GM23338 (cell line): ENCODE measurements around the gene HAUS8. TPM values are rescaled to one million over a fixed set of nuclear protein-coding genes. Genes with fewer than 3 reads are reported as not detected.

ENCODE experiments used
- ATAC-seq: fragments of 200-7000 bp; cut with Tn5 transposase; 3 replicates; pipeline ENCODE4 v1.9.1; 2020
- DNase-seq: peaks from one replicate; pipeline ENCODE4 v3.0.0-alpha.2; 2015; ENCODE audit warnings: low spot score
- H2AFZ ChIP-seq: fragments of 200-600 bp; sonication (generic); 2 replicates; pipeline ENCODE4 v1.8.0; 2016; ENCODE audit warnings: antibody characterized with exemption, mild to moderate bottlenecking, moderate library complexity
- H3F3A ChIP-seq: fragments of 200-600 bp; sonication (generic); replicated peaks from 2 replicates; pipeline ENCODE4 v1.8.0; 2017; ENCODE audit warnings: antibody characterized with exemption, mixed run types, low read depth
- H3K27ac ChIP-seq: fragments of 200-600 bp; sonication (generic); 2 replicates; pipeline ENCODE4 v1.6.1; 2016; ENCODE audit warnings: low read depth
- H3K27me3 ChIP-seq: fragments of 200-600 bp; sonication (generic); 2 replicates; pipeline ENCODE4 v1.8.0; 2016; ENCODE audit warnings: mild to moderate bottlenecking, mixed run types, moderate library complexity; ENCODE audit not compliant: insufficient read depth
- H3K36me3 ChIP-seq: fragments of 200-600 bp; sonication (generic); 2 replicates; pipeline ENCODE4 v1.8.0; 2016; ENCODE audit warnings: mild to moderate bottlenecking; ENCODE audit not compliant: insufficient read depth
- H3K4me1 ChIP-seq: fragments of 200-600 bp; sonication (generic); 2 replicates; pipeline ENCODE4 v1.8.0; 2016; ENCODE audit warnings: mild to moderate bottlenecking, moderate library complexity; ENCODE audit not compliant: insufficient read depth
- H3K4me2 ChIP-seq: fragments of 200-600 bp; sonication (generic); 2 replicates; pipeline ENCODE4 v1.7.1; 2017; ENCODE audit warnings: mixed run types
- H3K4me3 ChIP-seq: fragments of 200-600 bp; sonication (generic); 2 replicates; pipeline ENCODE4 v1.6.1; 2016; ENCODE audit warnings: mixed run types
- H3K79me2 ChIP-seq: fragments of 200-600 bp; sonication (generic); replicated peaks from 2 replicates; pipeline ENCODE4 v1.8.0; 2017; ENCODE audit warnings: mild to moderate bottlenecking; ENCODE audit not compliant: insufficient read depth
- H3K9me2 ChIP-seq: fragments of 200-600 bp; sonication (generic); 2 replicates; pipeline ENCODE4 v1.8.0; 2017; ENCODE audit not compliant: insufficient read depth
- H4K20me1 ChIP-seq: fragments of 200-600 bp; sonication (generic); replicated peaks from 2 replicates; pipeline ENCODE4 v1.8.0; 2017; ENCODE audit warnings: mild to moderate bottlenecking; ENCODE audit not compliant: insufficient read depth
- H3K27ac Mint-ChIP-seq: 2 replicates; pipeline ENCODE4 v1.8.0; 2020; ENCODE audit warnings: inconsistent platforms, mild to moderate bottlenecking, moderate library complexity, mixed read lengths
- H3K27me3 Mint-ChIP-seq: 3 replicates; pipeline ENCODE4 v1.8.0; 2022; ENCODE audit warnings: low read depth, mild to moderate bottlenecking, moderate library complexity, mixed read lengths, inconsistent platforms; ENCODE audit not compliant: insufficient read depth, poor library complexity
- H3K36me3 Mint-ChIP-seq: 3 replicates; pipeline ENCODE4 v1.8.0; 2021; ENCODE audit warnings: low read depth, mild to moderate bottlenecking, inconsistent platforms, moderate library complexity, mixed read lengths
- H3K4me1 Mint-ChIP-seq: 3 replicates; pipeline ENCODE4 v1.8.0; 2020; ENCODE audit warnings: mild to moderate bottlenecking, inconsistent platforms, mixed read lengths
- H3K4me3 Mint-ChIP-seq: 3 replicates; pipeline ENCODE4 v1.8.0; 2021; ENCODE audit warnings: moderate library complexity, mild to moderate bottlenecking, inconsistent platforms, mixed read lengths
- H3K9me3 Mint-ChIP-seq: 3 replicates; pipeline ENCODE4 v1.8.0; 2020; ENCODE audit warnings: moderate library complexity, mild to moderate bottlenecking, inconsistent platforms, mixed read lengths
- CREB1 ChIP-seq: fragments of 250-450 bp; sonication (Bioruptor Pico); IDR thresholded peaks from 2 replicates; pipeline ENCODE4 v1.5.0; 2020; ENCODE audit warnings: low read depth, mild to moderate bottlenecking, moderate library complexity
- CTCF ChIP-seq, 2 experiments: fragments of 200-600 bp in 1 of 2; sonication (generic) in 1 of 2; conservative IDR thresholded peaks; 2 replicates each; pipeline versions ENCODE4 v1.5.1 to v1.6.1; 2016 to 2017; ENCODE audit warnings: antibody characterized with exemption in 2 of 2, low read depth in 2 of 2, mild to moderate bottlenecking in 2 of 2, moderate library complexity in 1 of 2
- ETS1 ChIP-seq: IDR thresholded peaks from 2 replicates; pipeline ENCODE4 v1.6.1; 2016; ENCODE audit warnings: antibody characterized with exemption
- EZH2 ChIP-seq: fragments of 200-600 bp; sonication (generic); IDR thresholded peaks from one replicate; pipeline ENCODE4 v1.8.0; 2017; ENCODE audit warnings: antibody characterized with exemption, mild to moderate bottlenecking, low read depth; ENCODE audit not compliant: unreplicated experiment
- EZH2phosphoT487 ChIP-seq: fragments of 200-600 bp; sonication (generic); IDR thresholded peaks from one replicate; pipeline ENCODE4 v1.8.1; 2018; ENCODE audit warnings: antibody characterized with exemption; ENCODE audit not compliant: unreplicated experiment
- JUNB ChIP-seq: IDR thresholded peaks from one replicate; pipeline ENCODE4 v1.6.1; 2016; ENCODE audit warnings: antibody characterized with exemption; ENCODE audit not compliant: unreplicated experiment
- ZNF114 ChIP-seq: fragments of 250-450 bp; sonication (Bioruptor Pico); IDR thresholded peaks from 2 replicates; pipeline ENCODE4 v1.5.0; 2020; ENCODE audit warnings: mild to moderate bottlenecking, moderate library complexity
- ZNF331 ChIP-seq: fragments of 250-450 bp; sonication (Bioruptor Pico); IDR thresholded peaks from 2 replicates; pipeline ENCODE4 v1.5.0; 2020; ENCODE audit warnings: low read depth, mild to moderate bottlenecking, moderate library complexity
- ZNF462 ChIP-seq: fragments of 250-450 bp; sonication (Bioruptor Pico); IDR thresholded peaks from 2 replicates; pipeline ENCODE4 v1.5.0; 2020; ENCODE audit warnings: mild to moderate bottlenecking, moderate library complexity
- polyA plus RNA-seq: library from polyadenylated mRNA; unstranded; fragments of >200 nt; fragmentation: Nextera tagmentation; extraction: Ambion mirVana; gene quantifications from 2 replicates; pipeline ENCODE4 v1.2.1, GENCODE V29; 2016
- total RNA-seq: library from RNA; depleted of rRNA; stranded (reverse); fragments of >200 nt; shearing (Covaris generic); gene quantifications from 2 replicates; pipeline ENCODE4 v1.2.3, GENCODE V29; 2014

HAUS8 gene
- total and polyA plus RNA-seq, 2 experiments from 2014 or later = 11.1 to 33.3 TPM

- TF ChIP-seq ETS1 (no peak), ZNF114 (CRISPR knock-in tag) (no peak), EZH2 (no peak), ZNF331 (CRISPR knock-in tag) (no peak), CREB1 (CRISPR knock-in tag) (no peak), JUNB (no peak)
Measured at GRCh38 chr19:17118957-17119356, 43.7 kb upstream of the HAUS8 start (continued).

- H3K27me3 ChIP-seq = no peaks in the 10 kb centered on the region
- Mint-ChIP-seq H3K4me1 (peaks cover 54% of the 10 kb centered on the region), H3K27ac (no peak overlapping the region; the same call in 1 of the 2 replicates), H3K4me3 (no peak overlapping the region), H3K36me3 (peaks cover 7% of the 10 kb centered on the region; the same call in 2 of the 3 replicates), H3K9me3 (no peaks in the 10 kb centered on the region), H3K27me3 (peaks cover 19% of the 10 kb centered on the region)
- no peak overlapping the region for H3K27ac ChIP-seq
- no peak for DNase-seq
- no peak overlapping the region for H3K4me2 ChIP-seq
- no peaks in the 10 kb centered on the region for H3K9me2 ChIP-seq
- no peak overlapping the region for H3K4me3 ChIP-seq
- peaks cover 5% of the 10 kb centered on the region for H4K20me1 ChIP-seq
- peaks cover 10% of the 10 kb centered on the region; the same call in 1 of the 2 replicates for H3K79me2 ChIP-seq
- H3K36me3 ChIP-seq = no peaks in the 10 kb centered on the region
- H3K4me1 ChIP-seq = peaks cover 26% of the 10 kb centered on the region
- peaks cover 11% of the 10 kb centered on the region for H3F3A ChIP-seq
- H2AFZ ChIP-seq = no peak overlapping the region
- no peak for ATAC-seq
- TF ChIP-seq JUNB = no peak
- no peak for TF ChIP-seq ZNF114 (CRISPR knock-in tag)
- no peak for TF ChIP-seq ETS1
- no peak for TF ChIP-seq CTCF (conservative IDR thresholded peaks at IDR 0.05; ENCODE audit: low read depth in 2 of 2)
- TF ChIP-seq ZNF462 (CRISPR knock-in tag) = no peak
- TF ChIP-seq EZH2phosphoT487 = no peak
Measured at GRCh38 chr19:17116996-17117702, 41.9 kb upstream of the HAUS8 start.
